Colonic mucosa (tissue), 4 donors: ENCODE measurements around the gene FKBP7. TPM values are rescaled to one million over a fixed set of nuclear protein-coding genes. Genes with fewer than 3 reads are reported as not detected.

Experiments used
- DNase-seq: peaks from one replicate; pipeline ENCODE4 v3.0.0-alpha.2; 2020
- H3K27ac ChIP-seq: fragments of 200-600 bp; one replicate; pipeline ENCODE4 v1.8.0; 2021
- H3K27me3 ChIP-seq: fragments of 200-600 bp; one replicate; pipeline ENCODE4 v1.8.0; 2021
- H3K36me3 ChIP-seq: fragments of 200-600 bp; one replicate; pipeline ENCODE4 v1.8.0; 2021
- H3K4me1 ChIP-seq: fragments of 200-600 bp; one replicate; pipeline ENCODE4 v1.8.0; 2021; ENCODE audit warnings: mild to moderate bottlenecking
- H3K4me3 ChIP-seq: fragments of 200-600 bp; one replicate; pipeline ENCODE4 v1.8.0; 2021
- H3K9ac ChIP-seq, 2 donors: one replicate each; pipeline ENCODE4 v1.7.0; 2013; ENCODE audit warnings: control low read depth in 2 of 2, low read depth in 2 of 2, low read length in 2 of 2
- H3K9me3 ChIP-seq: fragments of 200-600 bp; one replicate; pipeline ENCODE4 v1.8.0; 2021
- intact Hi-C: fragments of 100-400 bp; cut with DNase I; formaldehyde crosslinking; loops from one replicate; pipeline ENCODE4 v1.14.1; 2022
- total RNA-seq, 2 donors: library from RNA; stranded (reverse); fragmentation: NEBNext Ultra II Directional in 1 of 2; extraction: Animal tissue kit (Norgen Biotek cat#: 25700) in 1 of 2; gene quantifications; one replicate each; pipeline ENCODE4 v1.2.1, GENCODE V29; 2021
- TF ChIP-seq, protein P1 (sequence below): fragments of 200-600 bp; IDR thresholded peaks from one replicate; pipeline ENCODE4 v1.8.0; 2022; ENCODE audit warnings: antibody characterized with exemption, mild to moderate bottlenecking
- donor health status: healthy.
- donor health status: DM: no; HTN: no; CAD: no.
- donor health status: DM: no; HTN: no; CAD: no.

FKBP7 gene
- total RNA-seq, 2 donors from 2014 or later: 2.6 to 3.9 TPM

DNA sequence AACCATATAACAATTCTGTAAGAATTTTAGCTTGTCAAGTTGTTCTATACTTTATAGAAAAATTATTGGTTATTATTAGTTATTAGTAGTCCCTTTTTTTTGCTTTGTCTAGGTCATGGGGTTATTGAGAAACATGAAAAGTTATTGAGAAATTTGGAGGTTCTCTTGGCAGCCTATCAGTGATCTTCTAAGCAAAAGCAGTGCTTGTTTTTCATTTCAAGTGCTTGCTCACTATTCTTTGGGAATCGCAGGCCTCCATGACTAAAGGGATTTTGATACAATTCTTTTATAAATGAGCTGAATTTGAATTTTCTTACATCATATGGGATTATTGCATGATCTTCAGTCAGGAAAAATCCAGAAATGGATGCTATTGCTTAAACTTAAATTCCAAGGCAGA is 27.7 kb upstream of the FKBP7 start:
- Histone ChIP-seq H3K27me3 (no peaks in the 10 kb centered on the region), H3K9me3 (no peaks in the 10 kb centered on the region), H3K9ac (no peak overlapping the region), H3K27ac (no peak overlapping the region), H3K36me3 (no peaks in the 10 kb centered on the region), H3K4me3 (no peak overlapping the region), H3K4me1 (no peaks in the 10 kb centered on the region)
- intact Hi-C loops: no loop called here
- TF ChIP-seq, protein P1, sequence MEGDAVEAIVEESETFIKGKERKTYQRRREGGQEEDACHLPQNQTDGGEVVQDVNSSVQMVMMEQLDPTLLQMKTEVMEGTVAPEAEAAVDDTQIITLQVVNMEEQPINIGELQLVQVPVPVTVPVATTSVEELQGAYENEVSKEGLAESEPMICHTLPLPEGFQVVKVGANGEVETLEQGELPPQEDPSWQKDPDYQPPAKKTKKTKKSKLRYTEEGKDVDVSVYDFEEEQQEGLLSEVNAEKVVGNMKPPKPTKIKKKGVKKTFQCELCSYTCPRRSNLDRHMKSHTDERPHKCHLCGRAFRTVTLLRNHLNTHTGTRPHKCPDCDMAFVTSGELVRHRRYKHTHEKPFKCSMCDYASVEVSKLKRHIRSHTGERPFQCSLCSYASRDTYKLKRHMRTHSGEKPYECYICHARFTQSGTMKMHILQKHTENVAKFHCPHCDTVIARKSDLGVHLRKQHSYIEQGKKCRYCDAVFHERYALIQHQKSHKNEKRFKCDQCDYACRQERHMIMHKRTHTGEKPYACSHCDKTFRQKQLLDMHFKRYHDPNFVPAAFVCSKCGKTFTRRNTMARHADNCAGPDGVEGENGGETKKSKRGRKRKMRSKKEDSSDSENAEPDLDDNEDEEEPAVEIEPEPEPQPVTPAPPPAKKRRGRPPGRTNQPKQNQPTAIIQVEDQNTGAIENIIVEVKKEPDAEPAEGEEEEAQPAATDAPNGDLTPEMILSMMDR: no peak
- DNase-seq: no peak

GRCh38 chr2:178502751-178503150 is 24.4 kb upstream of the FKBP7 start:
- Histone ChIP-seq H3K4me3 (no peak overlapping the region), H3K9ac (no peak overlapping the region), H3K9me3 (no peaks in the 10 kb centered on the region), H3K27ac (no peak overlapping the region), H3K4me1 (no peaks in the 10 kb centered on the region), H3K27me3 (no peaks in the 10 kb centered on the region), H3K36me3 (no peaks in the 10 kb centered on the region)
- intact Hi-C loops: no loop called here
- no peak for DNase-seq
- TF ChIP-seq, protein P1: no peak

GRCh38 chr2:178499640-178500039 is 21.2 kb upstream of the FKBP7 start:
- TF ChIP-seq, protein P1: no peak
- no peaks in the 10 kb centered on the region for H3K4me1 ChIP-seq
- H3K9me3 ChIP-seq: no peaks in the 10 kb centered on the region
- no peaks in the 10 kb centered on the region for H3K36me3 ChIP-seq
- H3K27ac ChIP-seq: no peak overlapping the region
- no peak overlapping the region for H3K4me3 ChIP-seq
- no peak overlapping the region for H3K9ac ChIP-seq
- no peaks in the 10 kb centered on the region for H3K27me3 ChIP-seq
- no peak for DNase-seq
- intact Hi-C loops: no loop called here

GRCh38 chr2:178498137-178498536 is 19.7 kb upstream of the FKBP7 start:
- no peaks in the 10 kb centered on the region for H3K27me3 ChIP-seq
- no peak for DNase-seq
- no peaks in the 10 kb centered on the region for H3K4me1 ChIP-seq
- H3K9ac ChIP-seq: no peak overlapping the region
- TF ChIP-seq, protein P1: no peak
- intact Hi-C loops: no loop called here
- no peak overlapping the region for H3K4me3 ChIP-seq
- H3K9me3 ChIP-seq: no peaks in the 10 kb centered on the region
- no peak overlapping the region for H3K27ac ChIP-seq
- H3K36me3 ChIP-seq: no peaks in the 10 kb centered on the region

- H3K36me3 ChIP-seq: no peaks in the 10 kb centered on the region
- TF ChIP-seq, protein P1: no peak
Measured at GRCh38 chr2:178496049-178496448, 17.6 kb upstream of the FKBP7 start.

DNA sequence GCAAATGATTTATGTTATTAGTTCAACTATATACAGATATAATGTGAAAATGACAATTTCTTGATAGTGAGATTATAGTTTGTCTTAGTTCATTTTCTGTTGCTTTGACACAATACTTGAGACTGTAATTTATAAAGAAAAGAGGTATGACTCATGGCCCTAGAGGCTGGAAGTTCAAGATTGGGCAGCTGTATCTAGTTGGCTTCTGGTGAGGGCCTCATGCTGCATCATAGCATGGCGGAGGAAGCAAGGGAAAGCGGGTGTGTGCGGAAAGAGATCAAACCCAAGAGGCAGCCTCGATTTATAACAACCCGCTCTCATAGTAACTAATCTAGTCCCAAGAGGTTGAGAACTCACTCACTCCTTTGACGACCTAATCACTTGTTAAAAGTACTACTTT is 13.2 kb upstream of the FKBP7 start:
- intact Hi-C loops: no loop called here
- Histone ChIP-seq H3K4me3 (no peak overlapping the region), H3K9me3 (no peaks in the 10 kb centered on the region), H3K27ac (no peak overlapping the region), H3K36me3 (no peaks in the 10 kb centered on the region), H3K27me3 (no peaks in the 10 kb centered on the region), H3K9ac (no peak overlapping the region), H3K4me1 (no peaks in the 10 kb centered on the region)
- TF ChIP-seq, protein P1: no peak
- no peak for DNase-seq

More at GRCh38 chr2:178496049-178496448, 17.6 kb upstream of the FKBP7 start:
- peak; percentile 27 for DNase-seq
- no peaks in the 10 kb centered on the region for H3K27me3 ChIP-seq
- H3K4me3 ChIP-seq: no peak overlapping the region
- H3K9me3 ChIP-seq: no peaks in the 10 kb centered on the region
- H3K4me1 ChIP-seq: no peaks in the 10 kb centered on the region
- intact Hi-C loops: no loop called here
- H3K27ac ChIP-seq: peak overlapping the region; percentile 47
- peak overlapping the region in 1 of 2 donors; percentile 22 for H3K9ac ChIP-seq
